B cell (primary cell): ENCODE data around the gene LCORL. TPM values are rescaled to one million over a fixed set of nuclear protein-coding genes. Genes with fewer than 3 reads are reported as not detected.

Experiments
- ATAC-seq: fragments of 200-7000 bp; cut with Tn5 transposase; one replicate; pipeline ENCODE4 v1.10.0; 2021; ENCODE audit warnings: low read depth, mild to moderate bottlenecking, moderate number of reproducible peaks, moderate library complexity
- CTCF ChIA-PET: fragments of 350-600 bp; sonication (Branson Sonifier 250); formaldehyde crosslinking; loops from one replicate; lab custom pipeline; 2021; ENCODE audit warnings: antibody characterized with exemption, inconsistent platforms; lab: Charles Lee
- POLR2A ChIA-PET: fragments of 350-600 bp; sonication (Branson Sonifier 250); formaldehyde crosslinking; loops from one replicate; lab custom pipeline; 2021; ENCODE audit warnings: antibody characterized with exemption; lab: Charles Lee
- DNase-seq: peaks from one replicate; pipeline ENCODE4 v3.0.0; 2013
- H2AFZ ChIP-seq: 2 replicates; pipeline ENCODE4 v1.6.1; 2012; ENCODE audit warnings: mild to moderate bottlenecking, low read depth, low read length; ENCODE audit not compliant: insufficient read depth, poor library complexity, severe bottlenecking
- H3K27ac ChIP-seq, 2 donors: 1 replicate in 1 of 2; 2 replicates in 1 of 2; pipeline ENCODE4 v1.5.1; 2012 to 2013; ENCODE audit warnings: low read length in 2 of 2, mild to moderate bottlenecking in 2 of 2, moderate library complexity in 1 of 2
- H3K27me3 ChIP-seq, 4 experiments: fragments of 200-600 bp in 1 of 4; sonication (generic) in 1 of 4; replicated peaks in 1 of 4; 1 replicate in 2 of 4; 2 replicates in 2 of 4; pipeline versions ENCODE4 v1.6.1 to v1.7.0; 2013 to 2016; ENCODE audit warnings: low read length in 3 of 4, mild to moderate bottlenecking in 2 of 4, mixed read lengths in 1 of 4, moderate library complexity in 1 of 4; ENCODE audit not compliant: insufficient read depth in 4 of 4, control insufficient read depth in 3 of 4; ENCODE audit errors: control extremely low read depth in 1 of 4
- H3K36me3 ChIP-seq, 2 experiments: replicated peaks in 1 of 2; 1 replicate in 1 of 2; 2 replicates in 1 of 2; pipeline versions ENCODE4 v1.6.1 to v1.7.1; 2013; ENCODE audit warnings: low read length in 1 of 2; ENCODE audit not compliant: insufficient read depth in 2 of 2, control insufficient read depth in 1 of 2; ENCODE audit errors: control extremely low read depth in 1 of 2, extremely low read depth in 1 of 2
- H3K4me1 ChIP-seq, 2 donors: fragments of 200-600 bp in 1 of 2; sonication (generic) in 1 of 2; 1 replicate in 1 of 2; 2 replicates in 1 of 2; pipeline versions ENCODE4 v1.5.1 to v1.6.1; 2013 to 2017; ENCODE audit warnings: low read length in 2 of 2; ENCODE audit not compliant: control insufficient read depth in 2 of 2, insufficient read depth in 2 of 2
- H3K4me2 ChIP-seq: replicated peaks from 2 replicates; pipeline ENCODE3; 2012; ENCODE audit warnings: mild to moderate bottlenecking, low read depth, low read length; ENCODE audit not compliant: poor library complexity, severe bottlenecking
- H3K4me3 ChIP-seq, 5 experiments: fragments of 200-600 bp in 1 of 5; sonication (generic) in 1 of 5; 1 replicate in 3 of 5; 2 replicates in 2 of 5; pipeline versions ENCODE4 v1.5.1 to v1.7.0; 2011 to 2016; ENCODE audit warnings: low read length in 4 of 5, mild to moderate bottlenecking in 4 of 5, low read depth in 2 of 5, control low read depth in 1 of 5, moderate library complexity in 1 of 5; ENCODE audit not compliant: insufficient read depth in 1 of 5; ENCODE audit errors: control extremely low read depth in 1 of 5, extremely low read depth in 1 of 5
- H3K79me2 ChIP-seq: fragments of 200-600 bp; sonication (generic); one replicate; pipeline ENCODE4 v1.6.0; 2016; ENCODE audit warnings: low read length; ENCODE audit not compliant: control insufficient read depth, insufficient read depth
- H3K9ac ChIP-seq: fragments of 200-600 bp; sonication (generic); 2 replicates; pipeline ENCODE4 v1.6.1; 2017; ENCODE audit warnings: mild to moderate bottlenecking, low read length, moderate library complexity
- H3K9me3 ChIP-seq, 3 donors: one replicate each; pipeline versions ENCODE4 v1.6.1 to v1.7.1; 2013; ENCODE audit warnings: low read length in 2 of 3; ENCODE audit not compliant: control insufficient read depth in 2 of 3, insufficient read depth in 1 of 3; ENCODE audit errors: control extremely low read depth in 1 of 3
- H4K20me1 ChIP-seq: 2 replicates; pipeline ENCODE4 v1.6.0; 2012; ENCODE audit warnings: mild to moderate bottlenecking, low read length; ENCODE audit not compliant: insufficient read depth, control insufficient read depth, poor library complexity, severe bottlenecking
- H3K27ac Mint-ChIP-seq: one replicate; pipeline ENCODE4 v1.8.0; 2021; ENCODE audit warnings: mixed read lengths
- H3K27me3 Mint-ChIP-seq: one replicate; pipeline ENCODE4 v1.8.0; 2021; ENCODE audit warnings: mixed read lengths
- H3K4me1 Mint-ChIP-seq: one replicate; pipeline ENCODE4 v1.8.0; 2021; ENCODE audit warnings: mixed read lengths
- H3K4me3 Mint-ChIP-seq: one replicate; pipeline ENCODE4 v1.8.0; 2021; ENCODE audit warnings: mixed read lengths
- H3K9me3 Mint-ChIP-seq: one replicate; pipeline ENCODE4 v1.8.0; 2022; ENCODE audit warnings: mixed read lengths; ENCODE audit not compliant: insufficient read depth
- CTCF ChIP-seq: fragments of 200-600 bp; IDR thresholded peaks from one replicate; pipeline ENCODE4 v1.8.0; 2022; ENCODE audit warnings: antibody characterized with exemption, mild to moderate bottlenecking
- EZH2 ChIP-seq: IDR thresholded peaks from 2 replicates; pipeline ENCODE4 v1.6.1; 2012; ENCODE audit warnings: borderline replicate concordance, low read depth, mild to moderate bottlenecking, moderate library complexity, low read length; ENCODE audit not compliant: insufficient read depth, poor library complexity, severe bottlenecking
- WGBS: methylation state at CpG from one replicate; pipeline ENCODE4 v1.1.5; 2013; ENCODE audit warnings: missing lambda C conversion rate; ENCODE audit not compliant: insufficient coverage; 5-methylcytosine and 5-hydroxymethylcytosine counted together
- intact Hi-C: fragments of 100-400 bp; cut with micrococcal nuclease; formaldehyde crosslinking; loops from one replicate; pipeline ENCODE4 v1.10.0; 2022
- polyA plus RNA-seq: library from polyadenylated mRNA; depleted of rRNA; stranded (reverse); fragments of >200 nt; gene quantifications from 2 replicates; pipeline ENCODE4 v1.2.3, GENCODE V29; 2012
- total RNA-seq, 2 donors: library from RNA; stranded (reverse); fragments of 120-200 nt in 1 of 2; gene quantifications; 1 replicate in 1 of 2; 2 replicates in 1 of 2; pipeline versions ENCODE4 v1.2.3 to v1.2.4, GENCODE V29; 2013 to 2022

The LCORL gene
- total and polyA plus RNA-seq, 2 donors (not counting 1 experiment from before 2014, with no cell fraction given) = 1.2 to 31.3 TPM

GRCh38 chr4:17867276-17867675 is 154.3 kb downstream of the LCORL start:
- H3K9me3 ChIP-seq = peaks cover 0 to 7% (median 0%) of the 10 kb centered on the region in 3 donors
- no peak for TF ChIP-seq CTCF
- no peak for TF ChIP-seq EZH2
- no CpG with 5 or more reads among the region's 3 CpGs for WGBS
- no peak for DNase-seq
- ChIA-PET CTCF (no interaction called here), POLR2A (no interaction called here)
- H3K4me1 Mint-ChIP-seq = no peaks in the 10 kb centered on the region
- H3K36me3 ChIP-seq = no peaks in the 10 kb centered on the region
- H3K27me3 Mint-ChIP-seq = no peaks in the 10 kb centered on the region
- no peak overlapping the region for H3K4me3 ChIP-seq
- H4K20me1 ChIP-seq = no peaks in the 10 kb centered on the region
- ATAC-seq = no peak
- H3K4me2 ChIP-seq = no peak overlapping the region
- intact Hi-C loops = no loop called here
- H2AFZ ChIP-seq = no peak overlapping the region
- no peaks in the 10 kb centered on the region for H3K27me3 ChIP-seq
- no peak overlapping the region for H3K27ac Mint-ChIP-seq
- no peaks in the 10 kb centered on the region for H3K4me1 ChIP-seq
- H3K4me3 Mint-ChIP-seq = no peak overlapping the region
- no peak overlapping the region for H3K9ac ChIP-seq
- H3K27ac ChIP-seq = no peak overlapping the region
- peaks cover 9% of the 10 kb centered on the region for H3K9me3 Mint-ChIP-seq
- H3K79me2 ChIP-seq = no peaks in the 10 kb centered on the region

- Histone ChIP-seq H3K27me3 (no peaks in the 10 kb centered on the region), H3K27ac (no peak overlapping the region), H3K9ac (no peak overlapping the region), H3K4me2 (no peak overlapping the region), H4K20me1 (no peaks in the 10 kb centered on the region), H3K4me3 (no peak overlapping the region), H3K36me3 (no peaks in the 10 kb centered on the region), H3K9me3 (peaks cover 0 to 7% (median 0%) of the 10 kb centered on the region in 3 donors), H3K79me2 (no peaks in the 10 kb centered on the region), H3K4me1 (no peaks in the 10 kb centered on the region), H2AFZ (no peak overlapping the region)
- ChIA-PET POLR2A (no interaction called here), CTCF (no interaction called here)
- no peak for DNase-seq
- TF ChIP-seq EZH2 (no peak), CTCF (no peak)
- Mint-ChIP-seq H3K4me3 (no peak overlapping the region), H3K4me1 (no peaks in the 10 kb centered on the region), H3K27ac (no peak overlapping the region), H3K9me3 (peaks cover 13% of the 10 kb centered on the region), H3K27me3 (no peaks in the 10 kb centered on the region)
- ATAC-seq = no peak
- intact Hi-C loops = no loop called here
- no CpG with 5 or more reads among the region's 2 CpGs for WGBS
Measured at GRCh38 chr4:17866810-17867209, 154.7 kb downstream of the LCORL start.
